HFFc6 (cell line): ENCODE results near the gene ARF1. TPM values are rescaled to one million over a fixed set of nuclear protein-coding genes. Genes with fewer than 3 reads are reported as not detected.

ENCODE experiments used
- DNase-seq: peaks from one replicate; pipeline ENCODE4 v3.0.0-alpha.2; 2018
- H3K27ac Mint-ChIP-seq: 2 replicates; pipeline ENCODE4 v1.8.0; 2020; ENCODE audit warnings: mild to moderate bottlenecking, mixed read lengths
- H3K27me3 Mint-ChIP-seq: 2 replicates; pipeline ENCODE4 v1.8.0; 2021; ENCODE audit warnings: mild to moderate bottlenecking, moderate library complexity, mixed read lengths; ENCODE audit not compliant: insufficient read depth
- H3K36me3 Mint-ChIP-seq: 2 replicates; pipeline ENCODE4 v1.8.0; 2021; ENCODE audit warnings: low read depth, mixed read lengths
- H3K4me1 Mint-ChIP-seq: 2 replicates; pipeline ENCODE4 v1.8.0; 2020; ENCODE audit warnings: low read depth, mixed read lengths
- H3K4me3 Mint-ChIP-seq: 2 replicates; pipeline ENCODE4 v1.8.0; 2020; ENCODE audit warnings: mild to moderate bottlenecking, moderate library complexity, mixed read lengths
- H3K9me3 Mint-ChIP-seq: 2 replicates; pipeline ENCODE4 v1.8.0; 2020; ENCODE audit warnings: mild to moderate bottlenecking, mixed read lengths
- total RNA-seq, 6 experiments: library from RNA; stranded (reverse); fragmentation: NEBNext Ultra II Directional; extraction: Animal tissue kit (Norgen Biotek cat#: 25700); gene quantifications; 2 replicates in 1 of 6; 3 replicates in 5 of 6; pipeline ENCODE4 v1.2.3, GENCODE V29; 2021
- TF ChIP-seq, protein P1 (sequence below): fragments of 200-600 bp; sonication (generic); IDR thresholded peaks from 2 replicates; pipeline ENCODE4 v1.5.0; 2021; ENCODE audit warnings: antibody characterized with exemption, mild to moderate bottlenecking

The ARF1 gene
- total RNA-seq, 6 experiments from 2014 or later = 578 to 615 (median 590) TPM

DNA sequence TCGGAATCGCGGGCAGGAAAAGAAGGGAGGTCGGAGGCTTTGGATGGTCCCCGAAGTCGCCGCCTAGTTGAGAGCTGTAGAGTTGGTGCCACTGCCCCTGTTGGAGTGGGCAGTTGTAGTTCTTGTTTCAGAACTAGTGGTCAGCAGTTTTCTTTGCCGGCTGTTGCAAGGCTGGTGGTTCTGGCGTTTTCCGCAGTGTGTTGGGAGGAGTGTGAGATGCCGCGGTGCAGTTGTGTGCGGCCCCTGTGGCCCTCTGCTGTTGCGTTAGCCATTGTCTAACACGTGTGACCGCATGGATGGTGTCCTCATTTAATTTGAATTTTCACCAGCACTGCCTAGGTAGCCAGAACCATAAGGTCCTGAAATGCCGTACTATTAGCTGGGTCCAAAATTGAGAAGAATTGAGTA lies 1.4 kb downstream of the ARF1 start:
- Mint-ChIP-seq H3K27me3 (peaks cover 11% of the 10 kb centered on the region), H3K4me3 (peak overlapping the region; percentile 98), H3K9me3 (no peaks in the 10 kb centered on the region), H3K27ac (peak overlapping the region; percentile 95), H3K4me1 (peaks cover 52% of the 10 kb centered on the region), H3K36me3 (peaks cover 35% of the 10 kb centered on the region)
- TF ChIP-seq, protein P1, sequence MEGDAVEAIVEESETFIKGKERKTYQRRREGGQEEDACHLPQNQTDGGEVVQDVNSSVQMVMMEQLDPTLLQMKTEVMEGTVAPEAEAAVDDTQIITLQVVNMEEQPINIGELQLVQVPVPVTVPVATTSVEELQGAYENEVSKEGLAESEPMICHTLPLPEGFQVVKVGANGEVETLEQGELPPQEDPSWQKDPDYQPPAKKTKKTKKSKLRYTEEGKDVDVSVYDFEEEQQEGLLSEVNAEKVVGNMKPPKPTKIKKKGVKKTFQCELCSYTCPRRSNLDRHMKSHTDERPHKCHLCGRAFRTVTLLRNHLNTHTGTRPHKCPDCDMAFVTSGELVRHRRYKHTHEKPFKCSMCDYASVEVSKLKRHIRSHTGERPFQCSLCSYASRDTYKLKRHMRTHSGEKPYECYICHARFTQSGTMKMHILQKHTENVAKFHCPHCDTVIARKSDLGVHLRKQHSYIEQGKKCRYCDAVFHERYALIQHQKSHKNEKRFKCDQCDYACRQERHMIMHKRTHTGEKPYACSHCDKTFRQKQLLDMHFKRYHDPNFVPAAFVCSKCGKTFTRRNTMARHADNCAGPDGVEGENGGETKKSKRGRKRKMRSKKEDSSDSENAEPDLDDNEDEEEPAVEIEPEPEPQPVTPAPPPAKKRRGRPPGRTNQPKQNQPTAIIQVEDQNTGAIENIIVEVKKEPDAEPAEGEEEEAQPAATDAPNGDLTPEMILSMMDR = no peak
- DNase-seq = no peak

DNA sequence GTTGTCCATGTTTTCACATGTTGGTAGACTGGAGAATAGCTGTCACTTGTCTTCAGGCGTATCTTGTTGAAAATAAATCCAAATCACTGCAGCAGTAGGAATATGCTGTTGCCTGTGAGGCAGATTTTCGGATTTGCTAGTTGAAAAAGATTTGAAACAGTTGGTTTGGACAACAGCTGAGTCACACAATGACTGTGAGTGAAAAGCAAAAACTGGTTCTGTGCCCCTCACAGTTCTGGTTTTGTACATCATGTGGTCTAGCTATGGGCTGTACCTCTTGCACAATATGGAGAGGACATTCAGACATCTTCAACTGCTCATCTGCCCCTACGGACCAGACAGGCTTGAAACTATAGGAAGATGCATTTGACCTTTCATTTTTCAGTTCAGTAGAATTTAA lies 1.8 kb downstream of the ARF1 start:
- Mint-ChIP-seq H3K27me3 (peaks cover 11% of the 10 kb centered on the region), H3K9me3 (no peaks in the 10 kb centered on the region), H3K27ac (peak overlapping the region; percentile 95), H3K36me3 (peaks cover 35% of the 10 kb centered on the region), H3K4me1 (peaks cover 56% of the 10 kb centered on the region), H3K4me3 (peak overlapping the region; percentile 98)
- TF ChIP-seq, protein P1 = no peak
- peak; percentile 88 for DNase-seq

DNA sequence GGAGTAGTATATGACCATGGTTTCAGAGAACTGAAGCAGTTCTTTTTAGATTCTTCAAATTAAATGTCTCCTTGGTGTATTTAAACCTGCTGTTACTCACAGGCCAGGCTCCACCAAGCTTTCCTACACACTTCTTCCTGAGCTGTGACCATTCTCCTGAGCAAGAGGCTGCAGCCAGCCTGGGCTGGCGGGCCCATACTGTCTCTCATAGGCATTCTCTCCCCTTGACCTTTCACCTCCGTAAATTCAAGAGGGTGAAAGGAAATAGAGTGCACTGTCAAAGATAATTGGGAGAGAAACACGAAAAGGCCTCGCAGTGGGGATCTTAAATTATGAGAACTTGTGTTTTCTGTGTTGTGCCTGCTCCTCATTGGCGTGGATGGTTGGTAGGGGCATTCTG lies 2.3 kb downstream of the ARF1 start:
- H3K4me3 Mint-ChIP-seq = peak overlapping the region; percentile 98
- H3K27me3 Mint-ChIP-seq = peaks cover 11% of the 10 kb centered on the region
- no peaks in the 10 kb centered on the region for H3K9me3 Mint-ChIP-seq
- H3K27ac Mint-ChIP-seq = peak overlapping the region; percentile 95
- peaks cover 61% of the 10 kb centered on the region for H3K4me1 Mint-ChIP-seq
- peaks cover 35% of the 10 kb centered on the region for H3K36me3 Mint-ChIP-seq
- DNase-seq = no peak
- TF ChIP-seq, protein P1 = no peak

DNA sequence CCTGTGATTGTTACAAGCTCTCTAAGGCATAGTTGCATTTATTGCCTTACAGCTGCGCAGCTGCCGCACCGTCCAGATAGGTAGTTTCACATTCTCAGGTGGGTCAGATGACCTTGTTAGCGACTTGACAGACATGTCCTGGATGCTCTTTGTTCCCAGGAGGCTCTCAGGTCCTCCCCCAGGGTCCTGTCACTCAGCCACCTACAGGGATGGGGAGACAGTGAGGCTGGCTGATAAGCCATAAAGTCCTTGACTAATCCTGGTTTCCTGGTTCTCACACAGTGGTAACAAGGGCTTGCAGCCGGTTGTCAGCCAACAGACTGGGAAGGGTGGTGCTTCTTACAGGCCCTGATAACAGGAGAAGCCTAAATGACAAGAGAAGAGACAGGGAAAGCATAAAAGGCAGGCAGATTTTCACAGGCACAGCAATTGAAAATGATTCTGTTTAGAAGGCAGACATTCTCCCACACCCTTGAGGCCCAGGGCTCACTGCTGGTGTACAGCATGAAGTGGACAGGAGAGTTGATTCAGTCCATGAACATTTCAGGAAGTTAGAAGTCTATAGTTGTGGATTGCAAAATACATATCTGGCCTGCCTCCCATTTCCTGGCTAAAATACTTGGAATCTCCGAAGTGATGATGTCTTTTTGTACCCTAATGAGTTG lies 2.9 kb downstream of the ARF1 start:
- DNase-seq = peak; percentile 81
- TF ChIP-seq, protein P1 = no peak
- Mint-ChIP-seq H3K4me3 (peak overlapping the region; percentile 98), H3K36me3 (peaks cover 36% of the 10 kb centered on the region), H3K27ac (peak overlapping the region; percentile 95), H3K4me1 (peaks cover 67% of the 10 kb centered on the region), H3K27me3 (peaks cover 11% of the 10 kb centered on the region), H3K9me3 (no peaks in the 10 kb centered on the region)

DNA sequence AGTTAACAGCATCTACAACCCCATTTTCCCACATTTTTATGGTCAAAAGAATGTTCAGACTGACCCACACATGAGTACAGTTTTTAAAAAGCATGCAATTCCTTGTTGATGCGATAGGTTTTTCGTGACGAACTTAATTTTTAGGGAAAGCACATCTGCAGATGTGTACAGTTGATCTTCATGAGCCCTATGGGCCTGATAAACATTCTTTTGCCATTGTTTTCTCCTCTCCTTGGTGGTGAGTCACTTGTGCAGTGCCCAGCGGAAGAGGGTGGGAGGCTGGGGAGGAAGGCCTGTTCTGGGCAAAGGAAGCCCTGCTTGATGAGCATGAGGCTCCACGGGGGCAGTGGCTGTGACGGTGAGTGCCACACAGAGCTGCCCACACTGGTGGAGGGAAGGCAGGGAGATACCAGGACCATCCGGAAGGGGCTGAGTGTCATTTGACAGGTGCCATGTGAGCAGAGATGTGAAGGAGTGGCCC lies 5.3 kb downstream of the ARF1 start:
- Mint-ChIP-seq H3K36me3 (peaks cover 60% of the 10 kb centered on the region), H3K27ac (peak overlapping the region; percentile 95)

More for the DNA sequence above, 5.3 kb downstream of the ARF1 start:
- DNase-seq = peak; percentile 89
- Mint-ChIP-seq H3K9me3 (no peaks in the 10 kb centered on the region), H3K4me3 (peak overlapping the region; percentile 98), H3K4me1 (peaks cover 85% of the 10 kb centered on the region), H3K27me3 (peaks cover 11% of the 10 kb centered on the region)
- TF ChIP-seq, protein P1 = peak; percentile 65
